ENCODE data around the gene GHR. TPM values are rescaled to one million over a fixed set of nuclear protein-coding genes. Genes with fewer than 3 reads are reported as not detected.

GHR gene
- total RNA-seq, 4 donors from 2014 or later, result 2.0 to 6.0 (median 3.8) TPM

DNA sequence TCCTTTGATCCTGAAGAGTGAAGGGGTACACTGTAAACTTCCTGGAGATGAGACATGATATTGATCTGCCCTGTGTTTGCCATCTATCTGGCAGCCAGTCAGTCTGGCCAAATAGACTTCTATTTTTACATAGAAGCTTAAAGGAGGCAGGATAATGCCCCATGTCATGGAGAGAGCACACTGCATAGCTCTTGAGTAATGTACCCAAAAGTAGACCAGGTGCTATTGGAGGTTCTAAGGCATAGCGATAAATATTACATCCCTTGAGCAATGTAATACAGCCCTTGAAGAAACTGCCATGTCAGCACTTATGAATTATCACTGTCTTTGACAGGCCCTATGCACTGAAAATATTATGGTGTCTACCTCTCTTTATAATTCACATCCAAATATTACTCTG lies 131.8 kb downstream of the GHR start:
- intact Hi-C loops (cut with DNase I), result no loop called here
- Histone ChIP-seq H3K4me1 (no peaks in the 10 kb centered on the region), H3K4me3 (no peak overlapping the region), H3K36me3 (no peaks in the 10 kb centered on the region), H3K9me3 (no peaks in the 10 kb centered on the region), H3K27me3 (no peaks in the 10 kb centered on the region), H3K27ac (no peak overlapping the region)
- 100% methylated on average over 1 of the region's 1 CpG for WGBS, 2 donors
- TF ChIP-seq, protein P1, sequence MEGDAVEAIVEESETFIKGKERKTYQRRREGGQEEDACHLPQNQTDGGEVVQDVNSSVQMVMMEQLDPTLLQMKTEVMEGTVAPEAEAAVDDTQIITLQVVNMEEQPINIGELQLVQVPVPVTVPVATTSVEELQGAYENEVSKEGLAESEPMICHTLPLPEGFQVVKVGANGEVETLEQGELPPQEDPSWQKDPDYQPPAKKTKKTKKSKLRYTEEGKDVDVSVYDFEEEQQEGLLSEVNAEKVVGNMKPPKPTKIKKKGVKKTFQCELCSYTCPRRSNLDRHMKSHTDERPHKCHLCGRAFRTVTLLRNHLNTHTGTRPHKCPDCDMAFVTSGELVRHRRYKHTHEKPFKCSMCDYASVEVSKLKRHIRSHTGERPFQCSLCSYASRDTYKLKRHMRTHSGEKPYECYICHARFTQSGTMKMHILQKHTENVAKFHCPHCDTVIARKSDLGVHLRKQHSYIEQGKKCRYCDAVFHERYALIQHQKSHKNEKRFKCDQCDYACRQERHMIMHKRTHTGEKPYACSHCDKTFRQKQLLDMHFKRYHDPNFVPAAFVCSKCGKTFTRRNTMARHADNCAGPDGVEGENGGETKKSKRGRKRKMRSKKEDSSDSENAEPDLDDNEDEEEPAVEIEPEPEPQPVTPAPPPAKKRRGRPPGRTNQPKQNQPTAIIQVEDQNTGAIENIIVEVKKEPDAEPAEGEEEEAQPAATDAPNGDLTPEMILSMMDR (IDR thresholded peaks at IDR 0.05), result no peak
- TF ChIP-seq POLR2A (IDR thresholded peaks at IDR 0.05), result no peak
- no peak for DNase-seq

DNA sequence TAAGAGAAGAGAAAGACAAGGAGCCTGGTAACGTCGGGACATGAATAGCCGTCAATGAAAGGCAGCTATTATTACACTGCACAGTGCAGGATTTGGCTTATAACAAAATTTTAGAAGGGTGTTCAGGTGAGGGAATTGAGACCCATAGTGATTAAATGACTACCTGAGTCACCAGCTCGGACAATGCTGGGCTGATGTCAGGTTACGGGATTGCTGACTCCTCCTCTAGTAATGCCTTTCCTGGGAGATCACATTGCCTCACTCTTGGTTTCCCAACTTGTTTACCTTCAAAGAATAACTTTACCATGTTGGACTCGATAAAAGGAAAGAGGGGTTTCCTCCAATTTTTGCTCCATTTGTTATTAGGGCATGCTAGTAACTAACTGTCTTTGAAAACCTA lies 132.6 kb downstream of the GHR start:
- H3K36me3 ChIP-seq, result no peaks in the 10 kb centered on the region
- no peak for DNase-seq
- TF ChIP-seq POLR2A (IDR thresholded peaks at IDR 0.05), result no peak
- TF ChIP-seq, protein P1 (IDR thresholded peaks at IDR 0.05), result no peak
- no peaks in the 10 kb centered on the region for H3K4me1 ChIP-seq
- intact Hi-C loops (cut with DNase I), result no loop called here
- no peaks in the 10 kb centered on the region for H3K9me3 ChIP-seq
- H3K27me3 ChIP-seq, result no peaks in the 10 kb centered on the region
- no peak overlapping the region for H3K4me3 ChIP-seq
- no peak overlapping the region for H3K27ac ChIP-seq
- WGBS, 2 donors, result 72 to 90% methylated on average over 6 of the region's 6 CpGs

DNA sequence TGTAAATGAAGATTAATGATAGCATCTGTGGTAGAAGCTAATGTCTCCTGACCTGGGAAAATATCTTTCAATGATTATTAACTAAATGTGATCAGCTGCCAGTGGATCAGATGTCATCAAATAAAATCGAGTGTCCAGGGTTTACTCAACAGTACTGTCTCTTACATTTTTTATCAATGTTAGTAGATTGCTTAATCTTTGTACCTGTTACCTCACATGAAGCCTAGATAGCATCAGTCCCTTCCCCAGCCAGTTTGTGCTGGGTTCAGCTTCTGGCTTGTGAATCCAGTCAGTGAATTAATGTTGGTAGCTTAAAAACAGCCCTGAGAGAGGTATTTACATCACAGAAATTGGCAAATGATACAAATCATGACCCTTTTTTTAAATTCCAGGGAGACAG lies 134.4 kb downstream of the GHR start:
- Histone ChIP-seq H3K27ac (no peak overlapping the region), H3K9me3 (no peaks in the 10 kb centered on the region), H3K4me3 (no peak overlapping the region), H3K36me3 (no peaks in the 10 kb centered on the region), H3K4me1 (peaks cover 0 to 13% (median 0%) of the 10 kb centered on the region in 3 donors), H3K27me3 (no peaks in the 10 kb centered on the region)
- intact Hi-C loops (cut with DNase I), result no loop called here
- DNase-seq, result no peak
- 47 to 59% methylated on average over 1 of the region's 1 CpG for WGBS, 2 donors
- TF ChIP-seq, protein P1 (IDR thresholded peaks at IDR 0.05), result no peak
- TF ChIP-seq POLR2A (IDR thresholded peaks at IDR 0.05), result no peak

DNA sequence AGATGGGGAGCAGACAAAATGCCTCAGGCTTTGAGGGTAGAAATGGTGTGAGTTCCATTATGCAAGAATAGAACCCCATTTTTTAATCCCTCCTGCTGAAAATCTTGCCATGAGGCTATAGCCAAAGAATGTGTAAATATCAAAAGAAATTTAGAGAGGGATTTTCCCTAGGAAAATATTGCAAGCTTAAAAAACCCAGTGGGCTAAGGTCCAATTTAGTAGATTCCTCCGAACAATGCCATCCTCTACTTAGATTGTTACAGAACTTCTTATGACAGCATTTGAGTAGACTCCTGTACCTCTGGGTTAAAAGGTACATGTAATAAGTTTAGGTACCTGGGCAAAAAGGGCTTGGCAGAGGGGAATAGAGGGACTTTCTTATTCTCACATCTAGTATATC lies 138.4 kb downstream of the GHR start:
- intact Hi-C loops (cut with DNase I), result no loop called here
- peaks cover 0 to 35% (median 0%) of the 10 kb centered on the region in 3 donors for H3K4me1 ChIP-seq
- DNase-seq, result no peak
- 10 to 24% methylated on average over 1 of the region's 1 CpG for WGBS, 2 donors
- no peaks in the 10 kb centered on the region for H3K27me3 ChIP-seq
- no peaks in the 10 kb centered on the region for H3K36me3 ChIP-seq
- TF ChIP-seq POLR2A (IDR thresholded peaks at IDR 0.05), result no peak
- TF ChIP-seq, protein P1 (IDR thresholded peaks at IDR 0.05), result no peak
- H3K9me3 ChIP-seq, result no peaks in the 10 kb centered on the region
- H3K4me3 ChIP-seq, result no peak overlapping the region
- no peak overlapping the region for H3K27ac ChIP-seq

DNA sequence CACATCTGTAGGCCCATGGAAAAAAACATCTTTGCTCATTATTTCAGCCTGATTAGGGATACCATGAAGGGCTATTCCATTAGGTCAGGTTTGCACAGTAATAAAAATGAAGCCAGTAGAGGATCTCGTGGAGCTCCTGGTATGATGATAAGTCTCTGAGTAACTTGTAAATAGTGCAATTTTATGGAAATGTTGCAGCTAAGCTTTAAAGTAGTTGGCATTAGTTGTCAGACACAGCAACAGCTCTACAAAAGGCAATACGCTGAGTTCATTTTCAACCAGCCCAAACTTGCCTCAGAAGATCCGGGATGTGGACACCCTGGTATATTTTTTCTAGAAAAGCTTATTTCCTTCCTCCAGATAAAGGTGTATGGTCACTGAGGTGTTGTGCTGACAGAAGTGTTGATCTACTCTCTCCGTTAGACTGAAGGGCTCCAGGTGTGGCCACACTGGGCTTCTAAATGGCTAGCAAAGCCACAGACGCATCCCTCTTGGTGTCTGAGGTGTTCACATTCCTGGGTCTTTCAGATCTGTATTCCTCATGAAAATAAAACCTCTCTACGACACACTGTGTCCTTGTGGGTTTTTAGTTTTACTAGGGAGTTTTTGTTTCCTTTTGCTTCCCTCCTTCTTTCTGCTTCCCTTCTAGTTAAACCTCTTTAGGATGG lies 141.6 kb downstream of the GHR start:
- H3K36me3 ChIP-seq, result no peaks in the 10 kb centered on the region

More for the DNA sequence above, 141.6 kb downstream of the GHR start:
- DNase-seq, result no peak
- H3K4me3 ChIP-seq, result no peak overlapping the region
- peaks cover 0 to 36% (median 0%) of the 10 kb centered on the region in 3 donors for H3K4me1 ChIP-seq
- H3K27ac ChIP-seq, result no peak overlapping the region
- intact Hi-C loops (cut with DNase I), result no loop called here
- H3K27me3 ChIP-seq, result no peaks in the 10 kb centered on the region
- TF ChIP-seq, protein P1 (IDR thresholded peaks at IDR 0.05), result no peak
- no peak for TF ChIP-seq POLR2A (IDR thresholded peaks at IDR 0.05)
- no peaks in the 10 kb centered on the region for H3K9me3 ChIP-seq
- 59% methylated on average over 6 of the region's 6 CpGs for WGBS, 2 donors
